ENCODE measurements around the gene SLC6A9. TPM values are rescaled to one million over a fixed set of nuclear protein-coding genes. Genes with fewer than 3 reads are reported as not detected.
A peak's percentile ranks its signal among the peaks of the same experiment; 100 is the strongest.

The SLC6A9 gene
- total RNA-seq, 1 experiment from 2014 or later = 30.1 TPM

DNA sequence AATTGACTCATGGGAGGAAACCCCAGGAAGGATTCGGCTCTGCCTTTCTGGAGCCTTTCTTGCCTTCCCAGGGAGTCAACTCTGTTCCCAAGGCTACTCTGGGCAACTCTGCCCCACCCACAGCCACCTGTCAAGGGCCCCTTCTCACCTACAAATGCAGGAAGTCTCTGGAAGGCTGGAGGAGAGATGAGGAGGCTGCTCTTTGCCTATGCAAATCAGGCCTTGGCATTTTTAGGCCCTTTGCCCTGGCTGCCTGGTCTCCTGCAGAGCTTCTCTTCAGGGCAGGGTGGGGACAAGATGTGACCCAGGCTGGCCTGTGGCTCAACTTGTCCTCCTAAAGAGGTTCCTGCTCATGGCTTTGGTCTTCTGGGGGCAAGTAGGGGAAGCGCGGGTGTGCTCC is 5.4 kb downstream of the SLC6A9 start:
- H4K5ac ChIP-seq (ENCODE audit: insufficient read length, low read depth, low read length) = no peak overlapping the region
- no peak overlapping the region for H3T11ph ChIP-seq (ENCODE audit: low read length)
- H3K9ac ChIP-seq (ENCODE audit: extremely low read depth, insufficient read length, low read length) = no peak overlapping the region
- H4K8ac ChIP-seq (replicated peaks; ENCODE audit: insufficient read length, low read depth, low read length) = no peak overlapping the region
- no peak overlapping the region for H3K4ac ChIP-seq (ENCODE audit: low read depth, low read length)
- H3K14ac ChIP-seq (ENCODE audit: insufficient read depth, low read length) = no peak overlapping the region
- H3K23ac ChIP-seq (ENCODE audit: insufficient read length, low read depth, low read length) = no peak overlapping the region
- no peak overlapping the region for H3K18ac ChIP-seq (ENCODE audit: insufficient read length, low read depth, low read length)
- no peak overlapping the region for H2AK5ac ChIP-seq (ENCODE audit: insufficient read length, low read length)
- Mint-ChIP-seq H3K27ac (peak overlapping the region in 1 of 3 experiments; percentile 33; a peak in 1 of 7 replicates), H3K27me3 (ENCODE audit: low read depth) (peaks cover 4% of the 10 kb centered on the region), H3K4me1 (peaks cover 22 to 23% of the 10 kb centered on the region in 2 experiments), H3K4me3 (no peak overlapping the region), H3K36me3 (ENCODE audit: insufficient read depth in 1 of 3, low read depth in 3 of 3) (peaks cover 22 to 45% (median 23%) of the 10 kb centered on the region in 3 experiments), H3K9me3 (no peaks in the 10 kb centered on the region)
- TF ChIP-seq, protein P1, sequence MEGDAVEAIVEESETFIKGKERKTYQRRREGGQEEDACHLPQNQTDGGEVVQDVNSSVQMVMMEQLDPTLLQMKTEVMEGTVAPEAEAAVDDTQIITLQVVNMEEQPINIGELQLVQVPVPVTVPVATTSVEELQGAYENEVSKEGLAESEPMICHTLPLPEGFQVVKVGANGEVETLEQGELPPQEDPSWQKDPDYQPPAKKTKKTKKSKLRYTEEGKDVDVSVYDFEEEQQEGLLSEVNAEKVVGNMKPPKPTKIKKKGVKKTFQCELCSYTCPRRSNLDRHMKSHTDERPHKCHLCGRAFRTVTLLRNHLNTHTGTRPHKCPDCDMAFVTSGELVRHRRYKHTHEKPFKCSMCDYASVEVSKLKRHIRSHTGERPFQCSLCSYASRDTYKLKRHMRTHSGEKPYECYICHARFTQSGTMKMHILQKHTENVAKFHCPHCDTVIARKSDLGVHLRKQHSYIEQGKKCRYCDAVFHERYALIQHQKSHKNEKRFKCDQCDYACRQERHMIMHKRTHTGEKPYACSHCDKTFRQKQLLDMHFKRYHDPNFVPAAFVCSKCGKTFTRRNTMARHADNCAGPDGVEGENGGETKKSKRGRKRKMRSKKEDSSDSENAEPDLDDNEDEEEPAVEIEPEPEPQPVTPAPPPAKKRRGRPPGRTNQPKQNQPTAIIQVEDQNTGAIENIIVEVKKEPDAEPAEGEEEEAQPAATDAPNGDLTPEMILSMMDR (conservative IDR thresholded peaks at IDR 0.05) = no peak
- H4K20me1 ChIP-seq (ENCODE audit: control insufficient read depth, insufficient read depth, insufficient read length) = no peaks in the 10 kb centered on the region
- no peak overlapping the region for H2BK5ac ChIP-seq (ENCODE audit: insufficient read length, low read length)
- no peak overlapping the region for H3K56ac ChIP-seq (ENCODE audit: insufficient read length, low read depth, low read length)
- no peaks in the 10 kb centered on the region for H3K27me3 ChIP-seq (ENCODE audit: insufficient read depth, low read length)
- no CpG with 5 or more reads among the region's 3 CpGs for WGBS (ENCODE audit: extremely low coverage, insufficient read length, low lambda C conversion rate)
- H3K27ac ChIP-seq (ENCODE audit: insufficient read length, low read depth, low read length) = no peak overlapping the region
- peaks cover 7% of the 10 kb centered on the region for H3K23me2 ChIP-seq (ENCODE audit: insufficient read length, low read depth, low read length, poor library complexity, severe bottlenecking)
- no peak overlapping the region for H2BK120ac ChIP-seq (ENCODE audit: low read depth, low read length, poor library complexity, severe bottlenecking)
- no peaks in the 10 kb centered on the region for H3K79me1 ChIP-seq (ENCODE audit: insufficient read depth, low read depth, low read length, poor library complexity, severe bottlenecking)
- H2BK12ac ChIP-seq (ENCODE audit: insufficient read length, low read depth, low read length) = no peak overlapping the region
- H3K79me2 ChIP-seq (ENCODE audit: insufficient read depth, low read length) = no peaks in the 10 kb centered on the region
- no peak overlapping the region for H2BK15ac ChIP-seq (ENCODE audit: low read depth, low read length)
- H3K9me3 ChIP-seq (ENCODE audit: control insufficient read depth, low read depth, low read length) = no peaks in the 10 kb centered on the region
- no peak overlapping the region for H2AFZ ChIP-seq (ENCODE audit: low read length)
- H3K4me2 ChIP-seq (ENCODE audit: insufficient read depth, insufficient read length, low read length) = no peak overlapping the region
- H2BK20ac ChIP-seq (ENCODE audit: low read depth, low read length, poor library complexity, severe bottlenecking) = no peak overlapping the region
- no peak overlapping the region for H4K91ac ChIP-seq (ENCODE audit: insufficient read length, low read depth, low read length)
- peaks cover 2% of the 10 kb centered on the region; the same call in 1 of the 2 replicates for H3K4me1 ChIP-seq (ENCODE audit: insufficient read depth, low read length)
- peak; percentile 68 for DNase-seq

All from H9 (cell line).